GM21619 (cell line): ENCODE data around the gene LIN54.

ENCODE experiments used
- ATAC-seq: cut with Tn5 transposase; IDR thresholded peaks from one replicate; pipeline ENCODE4 v1.9.1; 2021; ENCODE audit not compliant: unreplicated experiment

LIN54 gene

GRCh38 chr4:82896755-82897154 lies 113.9 kb downstream of the LIN54 start:
- ATAC-seq, result no peak

DNA sequence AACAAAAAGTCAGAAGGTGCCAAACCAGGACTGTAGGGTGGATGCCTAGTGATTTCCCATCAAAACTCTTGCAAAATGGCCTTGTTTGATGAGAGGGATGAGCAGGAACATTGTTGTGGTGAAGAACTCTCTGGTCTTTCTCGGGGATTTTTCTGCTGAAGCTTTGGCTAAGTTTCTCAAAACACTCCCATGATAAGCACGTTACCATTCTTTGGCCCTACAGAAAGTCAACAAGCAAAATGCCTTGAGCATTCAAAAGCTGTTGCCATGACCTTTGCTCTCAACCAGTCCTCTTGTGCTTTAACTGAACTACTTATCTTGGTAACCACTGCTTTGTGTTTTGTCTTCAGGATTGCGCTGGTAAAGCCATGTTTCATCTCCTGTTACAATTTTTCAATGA lies 116.7 kb downstream of the LIN54 start:
- ATAC-seq, result no peak

GRCh38 chr4:82892467-82892802 lies 118.2 kb downstream of the LIN54 start:
- no peak for ATAC-seq

GRCh38 chr4:82891707-82892466 lies 118.7 kb downstream of the LIN54 start:
- ATAC-seq, result no peak

DNA sequence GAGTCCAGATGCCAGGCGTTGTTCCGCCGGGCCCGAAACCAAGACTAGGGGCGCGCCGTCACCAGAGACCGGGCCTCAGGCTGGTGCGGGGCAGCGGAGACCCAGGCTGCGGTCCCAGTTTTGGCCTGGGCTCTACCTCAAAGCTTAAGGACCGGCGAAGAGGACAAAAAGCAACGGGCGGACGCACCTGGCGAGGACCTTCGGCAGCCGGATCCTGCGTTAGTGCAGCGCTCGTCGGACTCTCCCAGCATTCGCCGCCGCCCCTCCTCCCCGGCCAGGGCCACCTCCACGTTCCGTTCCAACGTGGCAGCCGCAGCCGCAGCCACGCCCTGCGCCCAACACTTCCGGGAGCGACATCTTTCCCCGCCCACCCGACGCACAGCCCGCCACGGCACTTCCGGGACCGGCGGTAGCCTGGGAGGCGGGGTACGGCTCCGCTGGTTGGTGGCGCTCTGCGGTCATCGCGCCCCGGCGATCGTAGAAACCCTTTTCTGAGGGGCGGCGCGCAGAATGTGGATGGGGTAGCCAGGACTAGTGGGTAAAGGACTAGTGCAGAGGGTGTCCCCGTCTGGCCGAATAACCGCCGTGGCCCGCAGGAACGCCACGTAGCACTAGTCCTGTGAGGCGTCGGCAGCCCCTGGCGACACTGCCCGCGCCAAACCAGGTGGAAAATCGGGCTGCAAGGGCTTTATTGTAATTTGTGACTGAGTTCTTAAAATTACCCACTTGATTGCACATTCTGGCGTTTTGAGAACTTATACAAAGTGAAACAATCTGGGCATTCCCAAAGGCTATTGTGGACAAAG lies 119.5 kb downstream of the LIN54 start, which contains the start of gene SEC31A:
Gene SEC31A, minus strand, starts transcription at position 253 of the 806 bp plus-strand sequence. CDS start 9,217 bp downstream, outside the sequence.
- ATAC-seq, result peak; percentile 87

DNA sequence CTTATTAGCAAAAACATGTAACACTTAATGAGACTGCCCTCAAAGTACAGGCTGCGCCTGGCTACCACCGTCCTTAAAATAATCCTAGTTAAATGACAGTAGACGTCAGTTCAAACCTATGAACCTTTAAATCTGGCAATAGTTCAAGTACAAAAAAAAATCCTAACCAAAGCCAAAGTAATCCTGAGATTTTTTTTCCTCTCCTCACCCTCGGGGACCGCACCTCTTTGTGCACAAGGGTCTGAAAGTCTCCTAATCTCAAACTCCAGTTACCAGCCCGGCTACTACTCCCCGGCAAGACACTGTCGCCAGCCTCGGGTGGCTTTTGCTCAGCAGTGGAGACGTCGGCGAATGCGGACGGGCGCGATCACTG lies 120.1 kb downstream of the LIN54 start:
- ATAC-seq, result no peak

- no peak for ATAC-seq
Measured at GRCh38 chr4:82889287-82889686, 121.3 kb downstream of the LIN54 start.

DNA sequence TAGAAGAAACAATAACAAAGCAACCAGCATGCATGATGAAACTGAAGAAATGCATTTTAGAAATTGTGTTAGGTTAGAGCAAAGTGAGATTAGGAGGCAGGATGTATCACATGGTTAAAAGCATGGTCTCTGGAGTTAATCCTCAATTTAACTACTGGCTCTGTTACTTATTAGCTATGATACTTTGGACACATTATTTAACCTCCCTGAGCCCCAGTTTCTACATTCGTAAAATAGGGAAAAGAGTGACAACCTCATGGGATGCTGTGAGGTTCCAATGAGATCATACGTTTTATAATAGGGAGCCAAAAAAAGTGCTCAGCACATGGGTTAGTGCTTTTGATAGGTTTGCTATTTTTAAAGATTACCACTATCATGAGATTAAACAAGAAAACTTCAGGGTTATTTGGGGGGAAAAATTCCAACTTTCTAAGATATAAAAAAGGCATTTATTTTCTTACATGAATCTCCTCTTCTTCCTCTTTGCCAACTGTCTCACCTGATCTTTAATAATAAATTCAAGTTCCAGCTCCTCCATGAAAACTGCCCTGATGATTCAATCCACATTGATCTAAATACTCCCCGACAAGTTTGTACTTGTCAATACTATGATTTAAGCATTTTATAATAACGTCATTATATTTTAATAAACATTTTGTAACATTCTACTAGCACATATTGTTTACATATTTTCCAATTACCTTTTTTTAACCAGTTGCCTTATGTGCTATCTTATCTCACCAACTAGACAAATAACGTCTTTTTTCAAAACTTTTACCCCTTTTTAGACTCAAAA lies 124.3 kb downstream of the LIN54 start:
- ATAC-seq, result no peak

- no peak for ATAC-seq
Measured at GRCh38 chr4:82885410-82885809, 125.2 kb downstream of the LIN54 start.
